ENCODE data around the gene KIF11. TPM values are rescaled to one million over a fixed set of nuclear protein-coding genes. Genes with fewer than 3 reads are reported as not detected.
A peak's percentile ranks its signal among the peaks of the same experiment; 100 is the strongest.

The KIF11 gene
- total and polyA plus RNA-seq, 9 of the 15 experiments (the other 6 are each of a cell fraction or from before 2014, with no cell fraction given), result 11.3 to 54.4 (median 29.2) TPM

- no peak for TF ChIP-seq ZNF609 (CRISPR knock-in tag; IDR thresholded peaks at IDR 0.05; ENCODE audit: borderline replicate concordance)
- TF ChIP-seq, protein P1, sequence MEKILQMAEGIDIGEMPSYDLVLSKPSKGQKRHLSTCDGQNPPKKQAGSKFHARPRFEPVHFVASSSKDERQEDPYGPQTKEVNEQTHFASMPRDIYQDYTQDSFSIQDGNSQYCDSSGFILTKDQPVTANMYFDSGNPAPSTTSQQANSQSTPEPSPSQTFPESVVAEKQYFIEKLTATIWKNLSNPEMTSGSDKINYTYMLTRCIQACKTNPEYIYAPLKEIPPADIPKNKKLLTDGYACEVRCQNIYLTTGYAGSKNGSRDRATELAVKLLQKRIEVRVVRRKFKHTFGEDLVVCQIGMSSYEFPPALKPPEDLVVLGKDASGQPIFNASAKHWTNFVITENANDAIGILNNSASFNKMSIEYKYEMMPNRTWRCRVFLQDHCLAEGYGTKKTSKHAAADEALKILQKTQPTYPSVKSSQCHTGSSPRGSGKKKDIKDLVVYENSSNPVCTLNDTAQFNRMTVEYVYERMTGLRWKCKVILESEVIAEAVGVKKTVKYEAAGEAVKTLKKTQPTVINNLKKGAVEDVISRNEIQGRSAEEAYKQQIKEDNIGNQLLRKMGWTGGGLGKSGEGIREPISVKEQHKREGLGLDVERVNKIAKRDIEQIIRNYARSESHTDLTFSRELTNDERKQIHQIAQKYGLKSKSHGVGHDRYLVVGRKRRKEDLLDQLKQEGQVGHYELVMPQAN (IDR thresholded peaks at IDR 0.05; ENCODE audit: borderline replicate concordance), result no peak
- no peak for TF ChIP-seq ZNF311 (CRISPR knock-in tag; IDR thresholded peaks at IDR 0.05)
- TF ChIP-seq ERF (CRISPR knock-in tag; IDR thresholded peaks at IDR 0.05), result no peak
- no peak for TF ChIP-seq SPI1 (IDR thresholded peaks at IDR 0.05; ENCODE audit: borderline replicate concordance, low read depth, low read length)
- no peak; the same call in none of the 2 replicates for TF ChIP-seq SUPT5H (IDR thresholded peaks at IDR 0.05)
- TF ChIP-seq U2AF2 (optimal IDR thresholded peaks at IDR 0.05; ENCODE audit: low read depth, low read length), result no peak
- TF ChIP-seq NR1H2 (CRISPR knock-in tag; IDR thresholded peaks at IDR 0.05), result no peak
- TF ChIP-seq ZHX1 (conservative IDR thresholded peaks at IDR 0.05; ENCODE audit: low read length), result no peak
- TF ChIP-seq TBP (optimal IDR thresholded peaks at IDR 0.05; ENCODE audit: low read depth, low read length), result no peak
- TF ChIP-seq SRSF7 (optimal IDR thresholded peaks at IDR 0.05; ENCODE audit: low read depth, low read length), result no peak
- no peak for TF ChIP-seq ZBTB17 (CRISPR knock-in tag; IDR thresholded peaks at IDR 0.05)
- TF ChIP-seq, protein P2, sequence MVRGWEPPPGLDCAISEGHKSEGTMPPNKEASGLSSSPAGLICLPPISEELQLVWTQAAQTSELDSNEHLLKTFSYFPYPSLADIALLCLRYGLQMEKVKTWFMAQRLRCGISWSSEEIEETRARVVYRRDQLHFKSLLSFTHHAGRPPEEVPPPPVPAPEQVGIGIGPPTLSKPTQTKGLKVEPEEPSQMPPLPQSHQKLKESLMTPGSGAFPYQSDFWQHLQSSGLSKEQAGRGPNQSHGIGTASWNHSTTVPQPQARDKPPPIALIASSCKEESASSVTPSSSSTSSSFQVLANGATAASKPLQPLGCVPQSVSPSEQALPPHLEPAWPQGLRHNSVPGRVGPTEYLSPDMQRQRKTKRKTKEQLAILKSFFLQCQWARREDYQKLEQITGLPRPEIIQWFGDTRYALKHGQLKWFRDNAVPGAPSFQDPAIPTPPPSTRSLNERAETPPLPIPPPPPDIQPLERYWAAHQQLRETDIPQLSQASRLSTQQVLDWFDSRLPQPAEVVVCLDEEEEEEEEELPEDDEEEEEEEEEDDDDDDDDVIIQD (CRISPR knock-in tag; IDR thresholded peaks at IDR 0.05), result no peak
- TF ChIP-seq HNRNPL (IDR thresholded peaks at IDR 0.05; ENCODE audit: low read depth, low read length), result peak; percentile 81; the same call in 1 of the 2 replicates
- no peak for TF ChIP-seq SIN3A (IDR thresholded peaks at IDR 0.05; ENCODE audit: borderline replicate concordance in 2 of 2, control insufficient read depth in 1 of 2, low read depth in 2 of 2, low read length in 2 of 2)
- no peak for TF ChIP-seq SMARCC2 (IDR thresholded peaks at IDR 0.05; ENCODE audit: low read depth)
- no peak for TF ChIP-seq HSF4 (CRISPR knock-in tag; IDR thresholded peaks at IDR 0.05; ENCODE audit: borderline replicate concordance)
Measured at GRCh38 chr10:92690211-92690914, 97.4 kb downstream of the KIF11 start (continued).

All from K562 (cell line).